GM12892 (cell line): ENCODE measurements around the gene MUTYH.

Experiments used
- POLR2A ChIP-seq: IDR thresholded peaks from 2 replicates; pipeline ENCODE4 v1.6.1; 2011; ENCODE audit warnings: low read depth, low read length, control low read depth
- POLR2AphosphoS5 ChIP-seq: IDR thresholded peaks from 2 replicates; pipeline ENCODE4 v1.6.1; 2011; ENCODE audit warnings: low read depth, low read length, control low read depth
- TAF1 ChIP-seq: IDR thresholded peaks from 2 replicates; pipeline ENCODE4 v1.6.1; 2011; ENCODE audit warnings: low read depth, mild to moderate bottlenecking, control low read depth, low read length, borderline replicate concordance

DNA sequence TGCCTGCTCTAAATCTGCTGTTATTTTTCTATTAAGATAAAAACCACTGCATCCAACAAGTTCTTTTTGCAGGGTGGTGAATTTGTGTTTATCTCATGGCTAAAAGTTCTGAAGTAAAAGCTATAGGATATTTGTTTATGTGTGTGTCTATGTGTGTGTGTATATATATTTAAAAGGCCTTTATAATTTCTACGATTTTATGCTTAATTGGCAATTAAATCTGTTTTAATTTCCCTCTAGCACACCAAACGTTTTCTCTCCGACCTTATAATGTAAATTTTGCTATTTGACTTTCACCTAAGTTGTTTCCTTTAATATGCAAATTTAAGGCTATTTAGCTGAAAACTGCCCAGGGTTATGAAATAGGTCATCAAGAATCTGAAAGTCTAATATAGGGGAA is 33.3 kb downstream of the MUTYH start:
- TF ChIP-seq POLR2A, result no peak
- no peak for TF ChIP-seq POLR2AphosphoS5
- no peak for TF ChIP-seq TAF1
